Endothelial cell of umbilical vein (primary cell): ENCODE results near the gene SMAP1. TPM values are rescaled to one million over a fixed set of nuclear protein-coding genes. Genes with fewer than 3 reads are reported as not detected.

ENCODE experiments used
- BruUV-seq: library from RNA; stranded (reverse); fragments of 400-500 nt; replicated peaks from 2 replicates; lab custom pipeline; 2021; lab: Mats Ljungman, UMichigan
- CTCF ChIA-PET: fragments of 300-600, 350-600 bp; sonication (Branson Sonifier 250); formaldehyde crosslinking; loops from one replicate; lab custom pipeline; 2021; ENCODE audit warnings: antibody characterized with exemption, inconsistent platforms; lab: Charles Lee
- POLR2A ChIA-PET: fragments of 300-600, 350-600 bp; sonication (Branson Sonifier 250); formaldehyde crosslinking; loops from one replicate; lab custom pipeline; 2021; ENCODE audit warnings: antibody characterized with exemption, inconsistent platforms; lab: Charles Lee
- DNase-seq: peaks from one replicate; pipeline ENCODE4 v3.0.0-alpha.2; 2011; ENCODE audit warnings: low read depth, low spot score
- FAIRE-seq: peaks from 2 replicates; lab custom pipeline; 2011; peaks lifted over from hg19 to GRCh38; lab: Jason Lieb, UNC
- H2AFZ ChIP-seq: 2 replicates; pipeline ENCODE4 v1.6.0; 2012; ENCODE audit warnings: low read depth, low read length, control low read depth, inconsistent platforms
- H3K27ac ChIP-seq: 2 replicates; pipeline ENCODE4 v1.5.1; 2011; ENCODE audit warnings: low read depth, mild to moderate bottlenecking, control low read depth, low read length, moderate library complexity; ENCODE audit not compliant: insufficient read depth
- H3K27me3 ChIP-seq, 2 experiments: 2 replicates each; pipeline versions ENCODE4 v1.6.0 to v1.6.1; 2011; ENCODE audit warnings: low read length in 2 of 2, mixed read lengths in 1 of 2; ENCODE audit not compliant: control insufficient read depth in 2 of 2, insufficient read depth in 2 of 2
- H3K36me3 ChIP-seq, 2 experiments: 2 replicates in 1 of 2; 3 replicates in 1 of 2; pipeline ENCODE4 v1.5.1; 2011; ENCODE audit warnings: low read length in 2 of 2, mild to moderate bottlenecking in 1 of 2, moderate library complexity in 1 of 2; ENCODE audit not compliant: control insufficient read depth in 2 of 2, insufficient read depth in 2 of 2; ENCODE audit errors: extremely low read depth in 1 of 2
- H3K4me1 ChIP-seq: 3 replicates; pipeline ENCODE4 v1.5.1; 2011; ENCODE audit warnings: mild to moderate bottlenecking, low read length; ENCODE audit not compliant: control insufficient read depth, insufficient read depth; ENCODE audit errors: extremely low read depth
- H3K4me2 ChIP-seq: 2 replicates; pipeline ENCODE4 v1.6.1; 2011; ENCODE audit warnings: low read length, control low read depth, mixed read lengths; ENCODE audit not compliant: insufficient read depth
- H3K4me3 ChIP-seq, 3 experiments: fragments of 200-600 bp in 1 of 3; sonication (generic), shearing (Covaris generic) in 1 of 3; replicated peaks in 1 of 3; 2 replicates each; pipeline ENCODE4 v1.5.1; 2011 to 2016; ENCODE audit warnings: control low read depth in 3 of 3, low read length in 3 of 3, mild to moderate bottlenecking in 2 of 3, inconsistent platforms in 1 of 3, low read depth in 1 of 3, moderate library complexity in 1 of 3; ENCODE audit not compliant: insufficient read depth in 1 of 3
- H3K79me2 ChIP-seq: 2 replicates; pipeline ENCODE4 v1.6.0; 2012; ENCODE audit warnings: low read length, inconsistent platforms; ENCODE audit not compliant: control insufficient read depth, insufficient read depth
- H3K9ac ChIP-seq: replicated peaks from 2 replicates; pipeline ENCODE3; 2011; ENCODE audit warnings: low read length, control low read depth; ENCODE audit not compliant: insufficient read depth; ENCODE audit errors: extremely low read depth
- H3K9me1 ChIP-seq: replicated peaks from 3 replicates; pipeline ENCODE4 v1.6.0; 2011; ENCODE audit warnings: mild to moderate bottlenecking, low read length; ENCODE audit not compliant: control insufficient read depth, insufficient read depth; ENCODE audit errors: extremely low read depth
- H3K9me3 ChIP-seq: replicated peaks from 2 replicates; pipeline ENCODE4 v1.5.1; 2012; ENCODE audit warnings: low read length, inconsistent platforms; ENCODE audit not compliant: control insufficient read depth, insufficient read depth
- H4K20me1 ChIP-seq: replicated peaks from 2 replicates; pipeline ENCODE3; 2011; ENCODE audit warnings: mild to moderate bottlenecking, low read length; ENCODE audit not compliant: control insufficient read depth, insufficient read depth; ENCODE audit errors: extremely low read depth
- CTCF ChIP-seq, 2 donors: IDR thresholded peaks; 1 replicate in 1 of 2; 2 replicates in 1 of 2; pipeline ENCODE4 v1.5.1; 2011; ENCODE audit warnings: low read length in 2 of 2, mild to moderate bottlenecking in 2 of 2, moderate library complexity in 2 of 2, control low read depth in 1 of 2, inconsistent platforms in 1 of 2, low read depth in 1 of 2; ENCODE audit not compliant: insufficient read depth in 1 of 2; ENCODE audit errors: extremely low read depth in 1 of 2
- EZH2 ChIP-seq: IDR thresholded peaks from 2 replicates; pipeline ENCODE4 v1.6.1; 2012; ENCODE audit warnings: borderline replicate concordance, low read depth, mild to moderate bottlenecking, moderate library complexity, low read length, inconsistent platforms; ENCODE audit not compliant: severe bottlenecking
- FOS ChIP-seq: IDR thresholded peaks from 2 replicates; pipeline ENCODE4 v1.6.1; 2011; ENCODE audit warnings: mild to moderate bottlenecking, low read length, moderate library complexity, borderline replicate concordance; ENCODE audit not compliant: insufficient read depth
- GATA2 ChIP-seq: IDR thresholded peaks from 2 replicates; pipeline ENCODE4 v1.7.0; 2011; ENCODE audit warnings: low read depth, mild to moderate bottlenecking, moderate library complexity, mixed read lengths, low read length; ENCODE audit not compliant: insufficient read length, insufficient read depth
- JUN ChIP-seq: IDR thresholded peaks from 2 replicates; pipeline ENCODE4 v1.6.1; 2011; ENCODE audit warnings: borderline replicate concordance, low read depth; ENCODE audit not compliant: insufficient read length, insufficient read depth
- MAX ChIP-seq: IDR thresholded peaks from 2 replicates; pipeline ENCODE4 v1.6.1; 2011; ENCODE audit not compliant: insufficient read depth, insufficient read length
- MYC ChIP-seq: IDR thresholded peaks from one replicate; pipeline ENCODE4 v1.6.1; 2011; ENCODE audit warnings: mild to moderate bottlenecking, low read depth, low read length
- POLR2A ChIP-seq: IDR thresholded peaks from 2 replicates; pipeline ENCODE4 v1.6.1; 2012; ENCODE audit warnings: low read depth, mild to moderate bottlenecking, control low read depth, low read length
- POLR2AphosphoS5 ChIP-seq: IDR thresholded peaks from 2 replicates; pipeline ENCODE4 v1.6.1; 2012; ENCODE audit warnings: low read depth, mild to moderate bottlenecking, control low read depth, low read length, moderate library complexity; ENCODE audit not compliant: insufficient read depth
- dilution Hi-C: fragments of 300-500 bp; cut with MboI; formaldehyde crosslinking; loops from one replicate; pipeline ENCODE4 v1.15.0; 2019; ENCODE audit warnings: low sequenced_read_pairs; ENCODE audit not compliant: extremely low pct_ligation_motif_present
- intact Hi-C: fragments of 100-400 bp; cut with micrococcal nuclease; formaldehyde crosslinking; loops from one replicate; pipeline ENCODE4 v1.10.0; 2022
- polyA plus RNA-seq, 4 experiments: library from polyadenylated mRNA; depleted of rRNA in 3 of 4; stranded (reverse) in 3 of 4; unstranded in 1 of 4; fragments of >200 nt; gene quantifications; 2 replicates each; pipeline versions ENCODE4 v1.2.1 to v1.2.3, GENCODE V29; 2011 to 2012; ENCODE audit warnings: missing spikeins in 1 of 4
- total RNA-seq: library from RNA; stranded (reverse); gene quantifications from 2 replicates; pipeline ENCODE4 v1.2.3, GENCODE V29; 2021

SMAP1 gene
- total and polyA plus RNA-seq, 2 donors (not counting 3 experiments of a cell fraction or from before 2014, with no cell fraction given): 14.6 to 24.6 TPM

GRCh38 chr6:70894001-70894400, 226.3 kb downstream of the SMAP1 start:
- no peak overlapping the region for H3K9ac ChIP-seq
- POLR2A ChIA-PET: no interaction called here
- H3K27ac ChIP-seq: no peak overlapping the region
- H3K27me3 ChIP-seq: peaks cover 2% of the 10 kb centered on the region in 2 experiments
- no peak for DNase-seq
- no peak overlapping the region for H2AFZ ChIP-seq
- H3K4me1 ChIP-seq: no peaks in the 10 kb centered on the region
- no peaks in the 10 kb centered on the region for H3K9me1 ChIP-seq
- no peaks in the 10 kb centered on the region for H4K20me1 ChIP-seq
- TF ChIP-seq CTCF (IDR thresholded peaks at IDR 0.05; ENCODE audit: extremely low read depth in 1 of 2, insufficient read depth in 1 of 2, low read depth in 1 of 2, low read length in 2 of 2): no peak
- no peak for TF ChIP-seq EZH2
- TF ChIP-seq FOS: no peak
- TF ChIP-seq MAX: no peak
- TF ChIP-seq MYC: no peak
- no peak for TF ChIP-seq GATA2
- TF ChIP-seq POLR2AphosphoS5: no peak
- no peak for TF ChIP-seq JUN
- TF ChIP-seq POLR2A: no peak
- CTCF ChIA-PET: interaction anchor here (1.1 to 4.3 kb wide), 3 partner anchors 9 to 61 kb away, joined by 3 to 24 read pairs (median 4); no protein-coding TSS in a partner anchor
- intact Hi-C loops: no loop called here
- FAIRE-seq: no peak
- no TSS peak for BruUV-seq
- H3K9me3 ChIP-seq: no peaks in the 10 kb centered on the region
- no peak overlapping the region for H3K4me3 ChIP-seq
- dilution Hi-C loops: no loop called here
- H3K4me2 ChIP-seq: no peak overlapping the region
- no peaks in the 10 kb centered on the region for H3K79me2 ChIP-seq
- no peaks in the 10 kb centered on the region for H3K36me3 ChIP-seq
